Natural killer cell (primary cell): ENCODE data around the gene AGPAT3. TPM values are rescaled to one million over a fixed set of nuclear protein-coding genes. Genes with fewer than 3 reads are reported as not detected.

Experiments used
- ATAC-seq, 3 donors: fragments of 150-1000 bp in 2 of 3; fragments of 200-7000 bp in 1 of 3; cut with Tn5 transposase; 1 replicate in 1 of 3; 2 replicates in 2 of 3; pipeline ENCODE4 v1.10.0; 2021; ENCODE audit warnings: mild to moderate bottlenecking in 2 of 3, moderate library complexity in 2 of 3
- DNase-seq, 2 donors: peaks; one replicate each; pipeline versions ENCODE4 v3.0.0 to v3.0.0-alpha.2; 2013 to 2021; ENCODE audit warnings: mixed read lengths in 1 of 2
- H3K27ac ChIP-seq: one replicate; pipeline ENCODE4 v1.5.1; 2013; ENCODE audit warnings: mild to moderate bottlenecking, low read length
- H3K27me3 ChIP-seq: one replicate; pipeline ENCODE4 v1.6.1; 2013; ENCODE audit warnings: low read length; ENCODE audit not compliant: control insufficient read depth, insufficient read depth
- H3K36me3 ChIP-seq: one replicate; pipeline ENCODE4 v1.6.1; 2013; ENCODE audit warnings: low read length; ENCODE audit not compliant: control insufficient read depth, insufficient read depth
- H3K4me1 ChIP-seq: one replicate; pipeline ENCODE4 v1.6.1; 2013; ENCODE audit warnings: low read length; ENCODE audit not compliant: control insufficient read depth, insufficient read depth
- H3K4me3 ChIP-seq: one replicate; pipeline ENCODE4 v1.5.1; 2013; ENCODE audit warnings: low read length
- H3K9me3 ChIP-seq: one replicate; pipeline ENCODE4 v1.6.1; 2013; ENCODE audit warnings: low read length; ENCODE audit not compliant: control insufficient read depth, insufficient read depth
- H3K27ac Mint-ChIP-seq, 2 donors: one replicate each; pipeline ENCODE4 v1.8.0; 2022; ENCODE audit warnings: mild to moderate bottlenecking in 2 of 2, mixed read lengths in 2 of 2, moderate library complexity in 1 of 2
- H3K27me3 Mint-ChIP-seq, 2 donors: one replicate each; pipeline ENCODE4 v1.8.0; 2022; ENCODE audit warnings: low read depth in 2 of 2, mixed read lengths in 2 of 2
- H3K36me3 Mint-ChIP-seq: one replicate; pipeline ENCODE4 v1.8.0; 2022; ENCODE audit warnings: mixed read lengths
- H3K4me1 Mint-ChIP-seq, 2 donors: one replicate each; pipeline ENCODE4 v1.8.0; 2022; ENCODE audit warnings: mixed read lengths in 2 of 2
- H3K4me3 Mint-ChIP-seq: one replicate; pipeline ENCODE4 v1.8.0; 2022; ENCODE audit warnings: mild to moderate bottlenecking, moderate library complexity, mixed read lengths
- H3K9me3 Mint-ChIP-seq, 2 donors: one replicate each; pipeline ENCODE4 v1.8.0; 2022; ENCODE audit warnings: mixed read lengths in 2 of 2
- CTCF ChIP-seq: fragments of 200-600 bp; IDR thresholded peaks from one replicate; pipeline ENCODE4 v1.8.0; 2022; ENCODE audit warnings: antibody characterized with exemption
- WGBS: methylation state at CpG from one replicate; pipeline ENCODE4 v1.1.7; 2013; ENCODE audit warnings: missing lambda C conversion rate; ENCODE audit not compliant: insufficient coverage; 5-methylcytosine and 5-hydroxymethylcytosine counted together
- intact Hi-C: fragments of 100-400 bp; cut with micrococcal nuclease; formaldehyde crosslinking; loops from one replicate; pipeline ENCODE4 v1.14.2; 2022
- total RNA-seq, 4 donors: library from RNA; stranded (reverse); fragments of 120-200 nt in 1 of 4; gene quantifications; one replicate each; pipeline versions ENCODE4 v1.2.3 to v1.2.4, GENCODE V29; 2013 to 2022

AGPAT3 gene
- total RNA-seq, 3 donors from 2014 or later (not counting 1 experiment from before 2014, with no cell fraction given) = 39.5 to 45.7 (median 42.3) TPM

- WGBS = 93% methylated on average over 26 of the region's 26 CpGs
Measured at GRCh38 chr21:43858806-43859648, 6.0 kb upstream of the AGPAT3 start.

GRCh38 chr21:43859747-43860214 lies 5.2 kb upstream of the AGPAT3 start:
- DNase-seq (no peak), ATAC-seq (no peak)
- Mint-ChIP-seq H3K9me3 (no peaks in the 10 kb centered on the region), H3K27me3 (peaks cover 8 to 10% of the 10 kb centered on the region in 2 donors), H3K4me1 (peaks cover 0 to 5% of the 10 kb centered on the region in 2 donors), H3K27ac (no peak overlapping the region), H3K4me3 (no peak overlapping the region), H3K36me3 (no peaks in the 10 kb centered on the region)
- Histone ChIP-seq H3K4me1 (peaks cover 17% of the 10 kb centered on the region), H3K27ac (no peak overlapping the region), H3K36me3 (no peaks in the 10 kb centered on the region), H3K9me3 (no peaks in the 10 kb centered on the region), H3K4me3 (no peak overlapping the region), H3K27me3 (no peaks in the 10 kb centered on the region)
- no peak for TF ChIP-seq CTCF
- 94% methylated on average over 7 of the region's 8 CpGs for WGBS
- intact Hi-C loops = no loop called here

More at GRCh38 chr21:43858806-43859648, 6.0 kb upstream of the AGPAT3 start:
- ATAC-seq (no peak), DNase-seq (no peak)
- H3K36me3 Mint-ChIP-seq = no peaks in the 10 kb centered on the region
- H3K27ac Mint-ChIP-seq = no peak overlapping the region
- TF ChIP-seq CTCF = no peak
- peaks cover 0 to 7% of the 10 kb centered on the region in 2 donors for H3K4me1 Mint-ChIP-seq
- peaks cover 10 to 12% of the 10 kb centered on the region in 2 donors for H3K27me3 Mint-ChIP-seq
- H3K4me1 ChIP-seq = peaks cover 23% of the 10 kb centered on the region
- H3K27ac ChIP-seq = no peak overlapping the region
- intact Hi-C loops = no loop called here
- H3K4me3 Mint-ChIP-seq = no peak overlapping the region
- no peaks in the 10 kb centered on the region for H3K36me3 ChIP-seq
- H3K9me3 ChIP-seq = no peaks in the 10 kb centered on the region
- no peak overlapping the region for H3K4me3 ChIP-seq
- H3K9me3 Mint-ChIP-seq = no peaks in the 10 kb centered on the region
- no peaks in the 10 kb centered on the region for H3K27me3 ChIP-seq

- intact Hi-C loops = no loop called here
- Histone ChIP-seq H3K36me3 (no peaks in the 10 kb centered on the region), H3K27ac (no peak overlapping the region), H3K4me1 (peaks cover 12% of the 10 kb centered on the region), H3K27me3 (no peaks in the 10 kb centered on the region), H3K9me3 (no peaks in the 10 kb centered on the region), H3K4me3 (no peak overlapping the region)
- WGBS = 64% methylated on average over 7 of the region's 8 CpGs
- Mint-ChIP-seq H3K36me3 (no peaks in the 10 kb centered on the region), H3K9me3 (no peaks in the 10 kb centered on the region), H3K27me3 (no peaks in the 10 kb centered on the region), H3K4me3 (no peak overlapping the region), H3K4me1 (peaks cover 0 to 9% of the 10 kb centered on the region in 2 donors), H3K27ac (no peak overlapping the region)
- TF ChIP-seq CTCF = no peak
- DNase-seq = peak in 1 of 2 donors; percentile 19
- no peak for ATAC-seq
Measured at GRCh38 chr21:43861706-43862105, 3.3 kb upstream of the AGPAT3 start.
